SK-N-SH (cell line): ENCODE results near the gene ABR. TPM values are rescaled to one million over a fixed set of nuclear protein-coding genes. Genes with fewer than 3 reads are reported as not detected.

ENCODE experiments used
- CTCF ChIA-PET: fragments of 300-600, 350-600 bp; formaldehyde crosslinking; extraction: SDS; loops from one replicate; lab custom pipeline; 2021; lab: Yijun Ruan, JAX
- POLR2A ChIA-PET: fragments of 350-600 bp; sonication (Branson Sonifier 250); formaldehyde crosslinking; extraction: SDS; loops from one replicate; lab custom pipeline; 2020; ENCODE audit warnings: antibody characterized with exemption, inconsistent platforms; lab: Yijun Ruan, JAX
- DNase-seq: peaks from one replicate; pipeline ENCODE4 v3.0.0; 2012
- H2AFZ ChIP-seq: fragments of 200-600 bp; sonication (generic); 2 replicates; pipeline ENCODE4 v1.8.1; 2016; ENCODE audit warnings: antibody characterized with exemption, mild to moderate bottlenecking, low read depth
- H3F3A ChIP-seq: fragments of 200-600 bp; sonication (generic); replicated peaks from 2 replicates; pipeline ENCODE3; 2016; ENCODE audit warnings: antibody characterized with exemption, mild to moderate bottlenecking; ENCODE audit not compliant: insufficient read depth
- H3K27ac ChIP-seq, 2 experiments: fragments of 200-500 bp in 1 of 2; fragments of 200-600 bp in 1 of 2; sonication (Bioruptor generic) in 1 of 2; sonication (generic), shearing (Covaris generic) in 1 of 2; 2 replicates each; pipeline versions ENCODE4 v1.5.1 to v1.6.1; 2014 to 2016; ENCODE audit warnings: low read depth in 2 of 2, inconsistent platforms in 1 of 2, low read length in 1 of 2, mild to moderate bottlenecking in 1 of 2, mixed read lengths in 1 of 2
- H3K27me3 ChIP-seq: fragments of 200-600 bp; sonication (generic), shearing (Covaris generic); 2 replicates; pipeline ENCODE4 v1.6.1; 2016; ENCODE audit warnings: mixed run types; ENCODE audit not compliant: insufficient read depth
- H3K36me3 ChIP-seq, 2 experiments: fragments of 200-500 bp in 1 of 2; fragments of 200-600 bp in 1 of 2; sonication (Bioruptor generic) in 1 of 2; sonication (generic) in 1 of 2; replicated peaks in 1 of 2; 2 replicates each; pipeline versions ENCODE3 to v1.5.1; 2014 to 2016; ENCODE audit warnings: low read length in 1 of 2, mild to moderate bottlenecking in 1 of 2; ENCODE audit not compliant: insufficient read depth in 2 of 2, control insufficient read depth in 1 of 2
- H3K4me1 ChIP-seq, 2 experiments: fragments of 200-500 bp in 1 of 2; fragments of 200-600 bp in 1 of 2; sonication (Bioruptor generic) in 1 of 2; sonication (generic), shearing (Covaris generic) in 1 of 2; 2 replicates each; pipeline versions ENCODE4 v1.5.1 to v1.6.1; 2014 to 2016; ENCODE audit warnings: low read depth in 1 of 2, low read length in 1 of 2, mixed run types in 1 of 2; ENCODE audit not compliant: insufficient read depth in 2 of 2, control insufficient read depth in 1 of 2
- H3K4me2 ChIP-seq: fragments of 200-600 bp; sonication (generic), shearing (Covaris generic); 2 replicates; pipeline ENCODE4 v1.6.1; 2017; ENCODE audit warnings: mixed run types
- H3K4me3 ChIP-seq, 2 experiments: fragments of 200-500 bp in 1 of 2; fragments of 200-600 bp in 1 of 2; sonication (Bioruptor generic) in 1 of 2; sonication (generic), shearing (Covaris generic) in 1 of 2; 2 replicates each; pipeline versions ENCODE4 v1.5.1 to v1.8.1; 2014 to 2016; ENCODE audit warnings: low read depth in 2 of 2, inconsistent platforms in 1 of 2, low read length in 1 of 2, mild to moderate bottlenecking in 1 of 2, mixed read lengths in 1 of 2, moderate library complexity in 1 of 2
- H3K79me2 ChIP-seq: fragments of 200-600 bp; sonication (generic); 2 replicates; pipeline ENCODE4 v1.8.1; 2017; ENCODE audit warnings: mild to moderate bottlenecking; ENCODE audit not compliant: insufficient read depth
- H3K9ac ChIP-seq: fragments of 200-600 bp; sonication (generic); 2 replicates; pipeline ENCODE4 v1.6.1; 2017; ENCODE audit warnings: mixed run types
- H3K9me2 ChIP-seq: fragments of 200-600 bp; sonication (generic); 2 replicates; pipeline ENCODE4 v1.6.1; 2017; ENCODE audit warnings: mixed run types
- H3K9me3 ChIP-seq: fragments of 200-600 bp; sonication (generic); 2 replicates; pipeline ENCODE4 v1.6.1; 2017; ENCODE audit warnings: mixed run types, mild to moderate bottlenecking, moderate library complexity
- H4K20me1 ChIP-seq: fragments of 200-600 bp; sonication (generic); 2 replicates; pipeline ENCODE4 v1.6.1; 2017; ENCODE audit warnings: mild to moderate bottlenecking, mixed run types; ENCODE audit not compliant: insufficient read depth
- CHD2 ChIP-seq: fragments of 150-350 bp; IDR thresholded peaks from 2 replicates; pipeline ENCODE4 v1.6.1; 2018; ENCODE audit warnings: low read length; ENCODE audit not compliant: partially characterized antibody
- EP300 ChIP-seq, 2 experiments: IDR thresholded peaks; 2 replicates each; pipeline versions ENCODE4 v1.4.0 to v1.6.1; 2012; ENCODE audit warnings: borderline replicate concordance in 1 of 2, low read depth in 1 of 2, low read length in 1 of 2
- FOSL2 ChIP-seq: IDR thresholded peaks from 2 replicates; pipeline ENCODE4 v1.4.0; 2012; ENCODE audit warnings: low read depth, mild to moderate bottlenecking, moderate library complexity, borderline replicate concordance
- FOXJ3 ChIP-seq: sonication (generic); formaldehyde crosslinking; IDR thresholded peaks from 2 replicates; pipeline ENCODE4 v1.5.1; 2020; ENCODE audit warnings: mild to moderate bottlenecking, missing genetic modification reagents
- FOXM1 ChIP-seq: IDR thresholded peaks from 2 replicates; pipeline ENCODE4 v1.4.0; 2012; ENCODE audit warnings: low read depth, mild to moderate bottlenecking
- GATA2 ChIP-seq: sonication (generic); formaldehyde crosslinking; IDR thresholded peaks from 2 replicates; pipeline ENCODE4 v1.5.0; 2020; ENCODE audit warnings: mild to moderate bottlenecking, missing genetic modification reagents
- JUND ChIP-seq: IDR thresholded peaks from 2 replicates; pipeline ENCODE4 v1.4.0; 2012
- POLR2AphosphoS5 ChIP-seq: IDR thresholded peaks from 2 replicates; pipeline ENCODE4 v1.6.1; 2012; ENCODE audit warnings: low read depth, low read length
- RAD21 ChIP-seq: IDR thresholded peaks from 2 replicates; pipeline ENCODE4 v1.6.1; 2012; ENCODE audit warnings: mild to moderate bottlenecking, low read length
- RCOR1 ChIP-seq: fragments of 150-350 bp; IDR thresholded peaks from 2 replicates; pipeline ENCODE4 v1.6.1; 2017; ENCODE audit warnings: antibody characterized with exemption, low read length
- RFX5 ChIP-seq: IDR thresholded peaks from 2 replicates; pipeline ENCODE4 v1.6.1; 2012; ENCODE audit warnings: mild to moderate bottlenecking, improper control_type of control experiment, low read length
- RXRA ChIP-seq: IDR thresholded peaks from 2 replicates; pipeline ENCODE4 v1.4.0; 2012; ENCODE audit warnings: low read depth, mild to moderate bottlenecking, borderline replicate concordance
- SIN3A ChIP-seq: IDR thresholded peaks from 2 replicates; pipeline ENCODE4 v1.6.1; 2012; ENCODE audit warnings: low read depth, mild to moderate bottlenecking, low read length, moderate library complexity, borderline replicate concordance
- TEAD4 ChIP-seq: IDR thresholded peaks from 2 replicates; pipeline ENCODE4 v1.4.0; 2012; ENCODE audit warnings: mild to moderate bottlenecking, borderline replicate concordance; ENCODE audit not compliant: insufficient read depth
- USF2 ChIP-seq: fragments of 150-350 bp; IDR thresholded peaks from 2 replicates; pipeline ENCODE4 v1.6.1; 2017; ENCODE audit warnings: antibody characterized with exemption, low read length, low read depth, borderline replicate concordance
- YY1 ChIP-seq: IDR thresholded peaks from 2 replicates; pipeline ENCODE4 v1.4.0; 2012; ENCODE audit warnings: low read depth, mild to moderate bottlenecking
- WGBS: methylation state at CpG from one replicate; pipeline ENCODE4 v1.1.6; 2017; ENCODE audit warnings: low lambda C conversion rate; 5-methylcytosine and 5-hydroxymethylcytosine counted together
- polyA plus RNA-seq, 3 experiments: library from polyadenylated mRNA; depleted of rRNA; stranded (reverse); fragments of >200 nt; gene quantifications; 2 replicates each; pipeline ENCODE4 v1.2.3, GENCODE V29; 2012
- TF ChIP-seq, protein P1 (sequence below): IDR thresholded peaks from 2 replicates; pipeline ENCODE4 v1.4.0; 2012; ENCODE audit warnings: low read depth, borderline replicate concordance
- TF ChIP-seq, protein P2 (sequence below): IDR thresholded peaks from 2 replicates; pipeline ENCODE4; 2012
- TF ChIP-seq, protein P3 (sequence below): fragments of 200-600 bp; sonication (generic); IDR thresholded peaks from 2 replicates; pipeline ENCODE4 v1.6.1; 2017; ENCODE audit warnings: antibody characterized with exemption, mild to moderate bottlenecking, moderate library complexity
- TF ChIP-seq, protein P4 (sequence below): IDR thresholded peaks from 2 replicates; pipeline ENCODE4 v1.6.1; 2012; ENCODE audit warnings: mild to moderate bottlenecking, low read depth, low read length, moderate library complexity

ABR gene
- polyA plus RNA-seq, 1 of the 3 experiments (the other 2 are of a cell fraction): 117 TPM

GRCh38 chr17:1070411-1070810 is 109.4 kb downstream of the ABR start (continued):
- TF ChIP-seq, protein P1, sequence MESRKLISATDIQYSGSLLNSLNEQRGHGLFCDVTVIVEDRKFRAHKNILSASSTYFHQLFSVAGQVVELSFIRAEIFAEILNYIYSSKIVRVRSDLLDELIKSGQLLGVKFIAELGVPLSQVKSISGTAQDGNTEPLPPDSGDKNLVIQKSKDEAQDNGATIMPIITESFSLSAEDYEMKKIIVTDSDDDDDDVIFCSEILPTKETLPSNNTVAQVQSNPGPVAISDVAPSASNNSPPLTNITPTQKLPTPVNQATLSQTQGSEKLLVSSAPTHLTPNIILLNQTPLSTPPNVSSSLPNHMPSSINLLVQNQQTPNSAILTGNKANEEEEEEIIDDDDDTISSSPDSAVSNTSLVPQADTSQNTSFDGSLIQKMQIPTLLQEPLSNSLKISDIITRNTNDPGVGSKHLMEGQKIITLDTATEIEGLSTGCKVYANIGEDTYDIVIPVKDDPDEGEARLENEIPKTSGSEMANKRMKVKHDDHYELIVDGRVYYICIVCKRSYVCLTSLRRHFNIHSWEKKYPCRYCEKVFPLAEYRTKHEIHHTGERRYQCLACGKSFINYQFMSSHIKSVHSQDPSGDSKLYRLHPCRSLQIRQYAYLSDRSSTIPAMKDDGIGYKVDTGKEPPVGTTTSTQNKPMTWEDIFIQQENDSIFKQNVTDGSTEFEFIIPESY: no peak
- TF ChIP-seq RFX5 (no peak), RCOR1 (no peak), TEAD4 (no peak), USF2 (no peak), SIN3A (no peak), CHD2 (no peak), FOSL2 (no peak), RAD21 (no peak), POLR2AphosphoS5 (no peak), JUND (no peak)
- TF ChIP-seq, protein P2, sequence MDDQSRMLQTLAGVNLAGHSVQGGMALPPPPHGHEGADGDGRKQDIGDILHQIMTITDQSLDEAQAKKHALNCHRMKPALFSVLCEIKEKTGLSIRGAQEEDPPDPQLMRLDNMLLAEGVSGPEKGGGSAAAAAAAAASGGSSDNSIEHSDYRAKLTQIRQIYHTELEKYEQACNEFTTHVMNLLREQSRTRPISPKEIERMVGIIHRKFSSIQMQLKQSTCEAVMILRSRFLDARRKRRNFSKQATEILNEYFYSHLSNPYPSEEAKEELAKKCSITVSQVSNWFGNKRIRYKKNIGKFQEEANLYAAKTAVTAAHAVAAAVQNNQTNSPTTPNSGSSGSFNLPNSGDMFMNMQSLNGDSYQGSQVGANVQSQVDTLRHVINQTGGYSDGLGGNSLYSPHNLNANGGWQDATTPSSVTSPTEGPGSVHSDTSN: no peak

GRCh38 chr17:1069847-1070246 is 109.9 kb downstream of the ABR start:
- ChIA-PET CTCF (no interaction called here), POLR2A (no interaction called here)
- Histone ChIP-seq H2AFZ (no peak overlapping the region), H3K79me2 (no peaks in the 10 kb centered on the region), H3K9ac (no peak overlapping the region), H3K4me2 (no peak overlapping the region), H3K27me3 (no peaks in the 10 kb centered on the region), H3K9me2 (no peaks in the 10 kb centered on the region), H3K4me1 (peaks cover 0 to 18% of the 10 kb centered on the region in 2 experiments; a peak in 1 of 4 replicates), H4K20me1 (peaks cover 7% of the 10 kb centered on the region; the same call in 1 of the 2 replicates), H3F3A (peaks cover 5% of the 10 kb centered on the region), H3K36me3 (peaks cover 31 to 38% of the 10 kb centered on the region in 2 experiments), H3K4me3 (no peak overlapping the region), H3K9me3 (no peaks in the 10 kb centered on the region), H3K27ac (peak overlapping the region in 1 of 2 experiments; percentile 77; a peak in 1 of 4 replicates)
- DNase-seq: no peak
- WGBS: 98% methylated on average over 13 of the region's 21 CpGs
- TF ChIP-seq, protein P3, sequence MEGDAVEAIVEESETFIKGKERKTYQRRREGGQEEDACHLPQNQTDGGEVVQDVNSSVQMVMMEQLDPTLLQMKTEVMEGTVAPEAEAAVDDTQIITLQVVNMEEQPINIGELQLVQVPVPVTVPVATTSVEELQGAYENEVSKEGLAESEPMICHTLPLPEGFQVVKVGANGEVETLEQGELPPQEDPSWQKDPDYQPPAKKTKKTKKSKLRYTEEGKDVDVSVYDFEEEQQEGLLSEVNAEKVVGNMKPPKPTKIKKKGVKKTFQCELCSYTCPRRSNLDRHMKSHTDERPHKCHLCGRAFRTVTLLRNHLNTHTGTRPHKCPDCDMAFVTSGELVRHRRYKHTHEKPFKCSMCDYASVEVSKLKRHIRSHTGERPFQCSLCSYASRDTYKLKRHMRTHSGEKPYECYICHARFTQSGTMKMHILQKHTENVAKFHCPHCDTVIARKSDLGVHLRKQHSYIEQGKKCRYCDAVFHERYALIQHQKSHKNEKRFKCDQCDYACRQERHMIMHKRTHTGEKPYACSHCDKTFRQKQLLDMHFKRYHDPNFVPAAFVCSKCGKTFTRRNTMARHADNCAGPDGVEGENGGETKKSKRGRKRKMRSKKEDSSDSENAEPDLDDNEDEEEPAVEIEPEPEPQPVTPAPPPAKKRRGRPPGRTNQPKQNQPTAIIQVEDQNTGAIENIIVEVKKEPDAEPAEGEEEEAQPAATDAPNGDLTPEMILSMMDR: no peak
- TF ChIP-seq GATA2 (CRISPR knock-in tag): no peak
- TF ChIP-seq EP300 (IDR thresholded peaks at IDR 0.05; ENCODE audit: borderline replicate concordance in 1 of 2, low read depth in 1 of 2, low read length in 1 of 2): no peak
- TF ChIP-seq FOSL2: no peak
- TF ChIP-seq, protein P4, sequence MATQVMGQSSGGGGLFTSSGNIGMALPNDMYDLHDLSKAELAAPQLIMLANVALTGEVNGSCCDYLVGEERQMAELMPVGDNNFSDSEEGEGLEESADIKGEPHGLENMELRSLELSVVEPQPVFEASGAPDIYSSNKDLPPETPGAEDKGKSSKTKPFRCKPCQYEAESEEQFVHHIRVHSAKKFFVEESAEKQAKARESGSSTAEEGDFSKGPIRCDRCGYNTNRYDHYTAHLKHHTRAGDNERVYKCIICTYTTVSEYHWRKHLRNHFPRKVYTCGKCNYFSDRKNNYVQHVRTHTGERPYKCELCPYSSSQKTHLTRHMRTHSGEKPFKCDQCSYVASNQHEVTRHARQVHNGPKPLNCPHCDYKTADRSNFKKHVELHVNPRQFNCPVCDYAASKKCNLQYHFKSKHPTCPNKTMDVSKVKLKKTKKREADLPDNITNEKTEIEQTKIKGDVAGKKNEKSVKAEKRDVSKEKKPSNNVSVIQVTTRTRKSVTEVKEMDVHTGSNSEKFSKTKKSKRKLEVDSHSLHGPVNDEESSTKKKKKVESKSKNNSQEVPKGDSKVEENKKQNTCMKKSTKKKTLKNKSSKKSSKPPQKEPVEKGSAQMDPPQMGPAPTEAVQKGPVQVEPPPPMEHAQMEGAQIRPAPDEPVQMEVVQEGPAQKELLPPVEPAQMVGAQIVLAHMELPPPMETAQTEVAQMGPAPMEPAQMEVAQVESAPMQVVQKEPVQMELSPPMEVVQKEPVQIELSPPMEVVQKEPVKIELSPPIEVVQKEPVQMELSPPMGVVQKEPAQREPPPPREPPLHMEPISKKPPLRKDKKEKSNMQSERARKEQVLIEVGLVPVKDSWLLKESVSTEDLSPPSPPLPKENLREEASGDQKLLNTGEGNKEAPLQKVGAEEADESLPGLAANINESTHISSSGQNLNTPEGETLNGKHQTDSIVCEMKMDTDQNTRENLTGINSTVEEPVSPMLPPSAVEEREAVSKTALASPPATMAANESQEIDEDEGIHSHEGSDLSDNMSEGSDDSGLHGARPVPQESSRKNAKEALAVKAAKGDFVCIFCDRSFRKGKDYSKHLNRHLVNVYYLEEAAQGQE: no peak
- TF ChIP-seq YY1: no peak
- TF ChIP-seq SIN3A: no peak
- no peak for TF ChIP-seq POLR2AphosphoS5
- no peak for TF ChIP-seq RCOR1
- no peak for TF ChIP-seq TEAD4
- TF ChIP-seq FOXM1: no peak
- no peak for TF ChIP-seq RAD21
- no peak for TF ChIP-seq USF2
- TF ChIP-seq RXRA: no peak
- TF ChIP-seq JUND: no peak
- no peak for TF ChIP-seq FOXJ3 (CRISPR knock-in tag)
